Activated effector memory CD4-positive, alpha-beta T cell treated with Interleukin-2 at 50 U/mL for 16 hours (primary cell): ENCODE data around the gene CRYGA.
"Not testable (repeated sequence)": the region's sequence is repeated elsewhere in the genome, so short reads cannot be mapped to it uniquely, and the experiment has no call there.

ENCODE experiments used
- DNase-seq: peaks from one replicate; pipeline ENCODE4 v3.0.0-alpha.2; 2020

The CRYGA gene

DNA sequence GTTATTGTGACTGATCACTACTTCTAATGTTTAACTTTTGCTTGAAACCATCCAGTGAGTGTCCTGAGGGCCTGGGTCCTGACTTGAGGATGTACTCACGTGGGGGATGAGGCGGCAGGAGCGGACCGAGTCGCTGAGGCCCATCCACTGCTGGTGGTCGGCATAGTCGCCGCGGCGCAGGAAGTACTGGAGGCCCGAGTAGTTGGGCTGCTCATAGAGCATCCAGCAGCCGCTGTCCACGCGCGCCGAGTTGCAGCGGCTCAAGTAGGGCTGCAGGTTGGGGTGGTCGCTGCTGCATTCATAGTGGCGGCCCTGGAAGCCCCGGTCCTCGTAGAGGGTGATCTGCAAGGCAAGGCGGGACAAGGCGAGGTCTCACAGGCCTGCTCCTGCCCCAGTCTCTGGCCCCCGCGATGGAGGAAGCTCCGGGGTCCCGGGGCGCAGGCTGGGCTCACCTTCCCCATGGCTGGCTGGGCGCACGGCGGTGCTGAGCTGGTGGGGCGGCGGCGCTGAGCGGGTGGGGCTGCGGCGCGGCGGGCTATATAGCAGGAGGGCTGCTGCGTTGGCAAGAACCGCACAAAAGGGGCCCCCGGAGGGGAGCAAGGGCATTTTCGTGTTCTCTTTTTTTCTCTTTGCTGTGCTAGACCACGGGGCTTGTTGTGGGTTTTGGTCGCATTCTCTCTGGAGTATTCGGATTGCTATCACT, 39.2 kb downstream of the CRYGA start, which contains the start of gene CRYGD:
TSS of gene CRYGD (minus strand) at position 512 of the 703 bp plus-strand sequence. CDS start at position 461, 51 bp downstream.
- not testable (repeated sequence) for DNase-seq

DNA sequence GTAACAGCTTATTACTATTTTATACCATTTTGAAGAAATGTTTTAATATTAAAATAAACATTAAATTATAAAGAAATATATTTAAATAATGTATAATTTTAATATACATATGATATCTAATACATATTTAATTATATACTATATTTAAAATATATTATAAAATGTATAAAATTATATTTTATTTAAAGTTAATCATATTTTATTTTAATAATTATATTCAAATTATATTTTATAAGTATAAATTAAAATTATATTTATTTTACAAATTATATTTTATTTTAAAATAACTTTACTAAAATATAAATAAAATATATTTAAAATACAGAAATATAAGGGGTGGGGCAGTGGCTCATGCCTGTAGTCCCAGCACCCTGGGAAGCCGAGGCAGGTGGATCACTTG, 41.1 kb downstream of the CRYGA start:
- no peak for DNase-seq

DNA sequence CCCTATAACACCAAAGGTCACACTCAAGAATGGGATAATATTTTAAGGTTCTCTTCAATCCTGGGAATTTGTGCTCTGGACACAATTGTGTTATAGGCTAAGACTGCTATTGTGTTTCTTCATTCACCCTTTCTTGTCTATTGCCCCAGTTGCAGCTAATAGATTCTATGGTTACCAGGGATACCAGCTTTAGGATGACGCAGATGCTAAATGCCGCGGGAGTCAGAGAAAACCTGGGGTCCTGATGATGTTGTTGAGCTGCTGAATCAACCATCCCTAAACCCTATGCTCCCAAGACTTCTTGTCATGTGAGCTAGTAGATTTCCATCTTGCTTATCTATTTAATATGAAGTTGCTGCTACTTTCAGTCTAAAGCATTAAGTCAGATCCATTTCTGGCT, 44.5 kb downstream of the CRYGA start:
- DNase-seq: no peak

- DNase-seq: not testable (repeated sequence)
These were observed 46.0 kb downstream of the CRYGA start for GRCh38 chr2:208117390-208117789.

GRCh38 chr2:208112969-208113368, 50.4 kb downstream of the CRYGA start:
- DNase-seq: no peak

DNA sequence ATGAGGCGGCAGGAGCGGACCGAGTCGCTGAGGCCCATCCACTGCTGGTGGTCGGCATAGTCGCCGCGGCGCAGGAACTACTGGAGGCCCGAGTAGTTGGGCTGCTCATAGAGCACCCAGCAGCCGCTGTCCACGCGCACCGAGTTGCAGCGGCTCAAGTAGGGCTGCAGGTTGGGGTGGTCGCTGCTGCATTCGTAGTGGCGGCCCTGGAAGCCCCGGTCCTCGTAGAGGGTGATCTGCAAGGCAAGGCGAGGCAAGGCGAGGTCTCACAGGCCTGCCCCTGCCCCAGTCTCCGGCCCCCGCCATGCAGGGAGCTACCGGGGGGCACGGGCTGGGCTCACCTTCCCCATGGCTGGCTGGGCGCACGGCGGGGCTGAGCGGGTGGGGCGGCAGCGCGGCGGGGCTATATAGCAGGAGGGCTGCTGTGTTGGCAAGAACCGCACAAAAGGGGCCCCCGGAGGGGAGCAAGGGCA, 51.1 kb downstream of the CRYGA start:
- DNase-seq: not testable (repeated sequence)
